ENCODE data around the gene KYNU.

The KYNU gene

GRCh38 chr2:142987044-142987443 is 109.6 kb downstream of the KYNU start:
- CTCF ChIA-PET, result interaction anchor here (0.8 to 5.5 kb wide), 8 partner anchors 9 to 305 kb away, joined by 3 to 34 read pairs (median 3); no protein-coding TSS in a partner anchor
- TF ChIP-seq CTCF (IDR thresholded peaks at IDR 0.05; ENCODE audit: control extremely low read depth, extremely low read depth, low read depth, missing control alignments), result no peak
- POLR2A ChIA-PET, result no interaction called here
- DNase-seq (ENCODE audit: extremely low spot score), result no peak

GRCh38 chr2:142989273-142990204 is 112.1 kb downstream of the KYNU start:
- POLR2A ChIA-PET, result no interaction called here
- peak; percentile 15 for DNase-seq (ENCODE audit: extremely low spot score)

GRCh38 chr2:142991295-142991694 is 113.8 kb downstream of the KYNU start:
- no peak for DNase-seq (ENCODE audit: extremely low spot score)
- TF ChIP-seq CTCF (IDR thresholded peaks at IDR 0.05; ENCODE audit: control extremely low read depth, extremely low read depth, low read depth, missing control alignments), result no peak
- ChIA-PET POLR2A (no interaction called here), CTCF (interaction anchor here (2.4 kb wide), 1 partner anchor 10 kb away, joined by 9 read pairs; no protein-coding TSS in a partner anchor)

More at GRCh38 chr2:142989273-142990204, 112.1 kb downstream of the KYNU start:
- CTCF ChIA-PET, result interaction anchor here (0.7 to 5.5 kb wide), 23 partner anchors 9 to 703 kb away, joined by 3 to 34 read pairs (median 4); no protein-coding TSS in a partner anchor
- TF ChIP-seq CTCF (IDR thresholded peaks at IDR 0.05; ENCODE audit: control extremely low read depth, extremely low read depth, low read depth, missing control alignments), result peak; percentile 43

- DNase-seq (ENCODE audit: extremely low spot score), result no peak
- ChIA-PET CTCF (interaction anchor here (2.4 kb wide), 1 partner anchor 12 kb away, joined by 9 read pairs; no protein-coding TSS in a partner anchor), POLR2A (no interaction called here)
- TF ChIP-seq CTCF (IDR thresholded peaks at IDR 0.05; ENCODE audit: control extremely low read depth, extremely low read depth, low read depth, missing control alignments), result no peak
Observed at GRCh38 chr2:142992840-142993239, 115.4 kb downstream of the KYNU start.

GRCh38 chr2:142993771-142994170 is 116.3 kb downstream of the KYNU start:
- ChIA-PET CTCF (interaction anchor here (1.1 to 2.4 kb wide), 3 partner anchors 13 to 452 kb away, joined by 3 to 9 read pairs (median 3); no protein-coding TSS in a partner anchor), POLR2A (no interaction called here)
- no peak for TF ChIP-seq CTCF (IDR thresholded peaks at IDR 0.05; ENCODE audit: control extremely low read depth, extremely low read depth, low read depth, missing control alignments)
- DNase-seq (ENCODE audit: extremely low spot score), result no peak

GRCh38 chr2:142994665-142995064 is 117.2 kb downstream of the KYNU start:
- ChIA-PET CTCF (interaction anchor here (0.7 to 2.6 kb wide), 4 partner anchors 8 to 453 kb away, joined by 3 to 9 read pairs (median 4); no protein-coding TSS in a partner anchor), POLR2A (no interaction called here)
- DNase-seq (ENCODE audit: extremely low spot score), result no peak
- TF ChIP-seq CTCF (IDR thresholded peaks at IDR 0.05; ENCODE audit: control extremely low read depth, extremely low read depth, low read depth, missing control alignments), result no peak
